HEK293 (cell line): ENCODE data around the gene NGRN.

Source experiments
- GLI2 ChIP-seq: fragments of 450-650 bp; formaldehyde crosslinking; IDR thresholded peaks from 2 replicates; pipeline ENCODE4; 2017; ENCODE audit warnings: missing biosample characterization, missing genetic modification characterization, low read depth, borderline replicate concordance
- GLI4 ChIP-seq: fragments of 450-650 bp; formaldehyde crosslinking; IDR thresholded peaks from 2 replicates; pipeline ENCODE4 v1.5.1; 2016; ENCODE audit warnings: missing biosample characterization, missing genetic modification characterization
- GLIS1 ChIP-seq: fragments of 450-650 bp; formaldehyde crosslinking; IDR thresholded peaks from 2 replicates; pipeline ENCODE4 v1.5.1; 2016; ENCODE audit warnings: missing biosample characterization, missing genetic modification characterization
- KLF8 ChIP-seq: fragments of 450-650 bp; formaldehyde crosslinking; IDR thresholded peaks from 2 replicates; pipeline ENCODE4 v1.5.1; 2016; ENCODE audit warnings: missing biosample characterization, missing genetic modification characterization
- MEIS1 ChIP-seq: sonication (generic); formaldehyde crosslinking; IDR thresholded peaks from 2 replicates; pipeline ENCODE4 v1.8.1; 2022; ENCODE audit warnings: missing genetic modification reagents, mild to moderate bottlenecking, borderline replicate concordance
- SCRT2 ChIP-seq: fragments of 450-650 bp; formaldehyde crosslinking; IDR thresholded peaks from 2 replicates; pipeline ENCODE4 v1.5.1; 2016; ENCODE audit warnings: missing biosample characterization, missing genetic modification characterization
- SP2 ChIP-seq: fragments of 450-650 bp; formaldehyde crosslinking; IDR thresholded peaks from 2 replicates; pipeline ENCODE4 v1.5.1; 2016; ENCODE audit warnings: missing biosample characterization, missing genetic modification characterization
- SP3 ChIP-seq: fragments of 450-650 bp; formaldehyde crosslinking; IDR thresholded peaks from 2 replicates; pipeline ENCODE4 v1.5.1; 2016; ENCODE audit warnings: missing biosample characterization, missing genetic modification characterization
- TSHZ1 ChIP-seq: fragments of 450-650 bp; formaldehyde crosslinking; IDR thresholded peaks from 2 replicates; pipeline ENCODE4 v1.5.1; 2016; ENCODE audit warnings: missing biosample characterization, missing genetic modification characterization, borderline replicate concordance
- YY1 ChIP-seq: fragments of 450-650 bp; formaldehyde crosslinking; IDR thresholded peaks from 2 replicates; pipeline ENCODE4 v1.5.1; 2018; ENCODE audit warnings: missing biosample characterization, missing genetic modification characterization
- ZFP3 ChIP-seq: fragments of 450-650 bp; formaldehyde crosslinking; IDR thresholded peaks from 2 replicates; pipeline ENCODE4 v1.5.1; 2016; ENCODE audit warnings: low read depth, missing biosample characterization, missing genetic modification characterization
- ZFP41 ChIP-seq: fragments of 450-650 bp; formaldehyde crosslinking; IDR thresholded peaks from 2 replicates; pipeline ENCODE4 v1.5.1; 2016; ENCODE audit warnings: missing biosample characterization, missing genetic modification characterization, borderline replicate concordance
- ZNF138 ChIP-seq: fragments of 450-650 bp; formaldehyde crosslinking; IDR thresholded peaks from 2 replicates; pipeline ENCODE4 v1.5.1; 2016; ENCODE audit warnings: missing biosample characterization, missing genetic modification characterization, borderline replicate concordance
- ZNF214 ChIP-seq: fragments of 450-650 bp; formaldehyde crosslinking; IDR thresholded peaks from 2 replicates; pipeline ENCODE4 v1.5.1; 2017; ENCODE audit warnings: missing biosample characterization, mild to moderate bottlenecking, missing genetic modification characterization, borderline replicate concordance
- ZNF341 ChIP-seq: fragments of 450-650 bp; formaldehyde crosslinking; IDR thresholded peaks from 2 replicates; pipeline ENCODE4; 2016; ENCODE audit warnings: low read depth, missing biosample characterization, missing genetic modification characterization
- ZNF37A ChIP-seq: fragments of 450-650 bp; IDR thresholded peaks from 2 replicates; pipeline ENCODE4 v1.5.1; 2018; ENCODE audit warnings: missing biosample characterization, missing genetic modification characterization
- ZNF449 ChIP-seq: fragments of 450-650 bp; formaldehyde crosslinking; IDR thresholded peaks from 2 replicates; pipeline ENCODE4 v1.5.1; 2017; ENCODE audit warnings: missing biosample characterization, mild to moderate bottlenecking, missing genetic modification characterization, moderate library complexity
- ZNF513 ChIP-seq: fragments of 450-650 bp; IDR thresholded peaks from 2 replicates; pipeline ENCODE4 v1.5.1; 2018; ENCODE audit warnings: missing biosample characterization, missing genetic modification characterization
- ZNF561 ChIP-seq: fragments of 450-650 bp; IDR thresholded peaks from 2 replicates; pipeline ENCODE4 v1.5.1; 2018; ENCODE audit warnings: missing biosample characterization, missing genetic modification characterization, borderline replicate concordance
- ZNF580 ChIP-seq: fragments of 450-650 bp; formaldehyde crosslinking; IDR thresholded peaks from 2 replicates; pipeline ENCODE4 v1.5.1; 2016; ENCODE audit warnings: missing biosample characterization, missing genetic modification characterization
- ZNF610 ChIP-seq: fragments of 450-650 bp; formaldehyde crosslinking; IDR thresholded peaks from 2 replicates; pipeline ENCODE4 v1.5.1; 2016; ENCODE audit warnings: missing biosample characterization, missing genetic modification characterization, borderline replicate concordance
- ZNF629 ChIP-seq: fragments of 450-650 bp; formaldehyde crosslinking; IDR thresholded peaks from 2 replicates; pipeline ENCODE4 v1.5.1; 2017; ENCODE audit warnings: missing biosample characterization, missing genetic modification characterization
- ZNF658 ChIP-seq: fragments of 450-650 bp; formaldehyde crosslinking; IDR thresholded peaks from 2 replicates; pipeline ENCODE4; 2016; ENCODE audit warnings: missing biosample characterization, missing genetic modification characterization
- ZNF664 ChIP-seq: fragments of 450-650 bp; formaldehyde crosslinking; IDR thresholded peaks from 2 replicates; pipeline ENCODE4 v1.5.1; 2016; ENCODE audit warnings: missing biosample characterization, missing genetic modification characterization
- ZNF670 ChIP-seq: fragments of 450-650 bp; formaldehyde crosslinking; IDR thresholded peaks from 2 replicates; pipeline ENCODE4 v1.5.1; 2016; ENCODE audit warnings: missing biosample characterization, missing genetic modification characterization, low read depth
- ZNF692 ChIP-seq: fragments of 450-650 bp; formaldehyde crosslinking; IDR thresholded peaks from 2 replicates; pipeline ENCODE4 v1.5.1; 2016; ENCODE audit warnings: missing biosample characterization, missing genetic modification characterization
- ZNF747 ChIP-seq: fragments of 450-650 bp; formaldehyde crosslinking; IDR thresholded peaks from 2 replicates; pipeline ENCODE4 v1.5.1; 2016; ENCODE audit warnings: missing biosample characterization, missing genetic modification characterization
- ZNF791 ChIP-seq: fragments of 450-650 bp; formaldehyde crosslinking; IDR thresholded peaks from 2 replicates; pipeline ENCODE4 v1.5.1; 2016; ENCODE audit warnings: missing biosample characterization, missing genetic modification characterization
- TF ChIP-seq, protein P1 (sequence below): fragments of 450-650 bp; formaldehyde crosslinking; IDR thresholded peaks from 2 replicates; pipeline ENCODE4 v1.5.1; 2016; ENCODE audit warnings: missing biosample characterization, missing genetic modification characterization

Gene NGRN

GRCh38 chr15:90233387-90234095 lies 31.9 kb upstream of the NGRN start, which contains the start of gene CIB1 (continued):
- TF ChIP-seq ZNF138 (no peak), KLF8 (tag by site-specific recombination) (peak; percentile 62), MEIS1 (CRISPR knock-in tag) (no peak), ZNF670 (no peak), ZNF214 (tag by site-specific recombination) (no peak), ZNF341 (peak; percentile 40), SCRT2 (tag by site-specific recombination) (no peak), ZNF664 (tag by site-specific recombination) (no peak), GLIS1 (tag by site-specific recombination) (no peak; the same call in none of the 2 replicates), GLI4 (0 out of 2 replicates have a peak, but pooled peaks have one; percentile 67), ZNF747 (no peak), ZNF37A (tag by site-specific recombination) (no peak), ZNF692 (peak; percentile 24; the same call in 1 of the 2 replicates), ZNF629 (tag by site-specific recombination) (peak; percentile 96), ZNF658 (tag by site-specific recombination) (no peak), SP2 (tag by site-specific recombination) (peak; percentile 76), ZNF561 (tag by site-specific recombination) (peak; percentile 38; the same call in 1 of the 2 replicates), ZNF580 (tag by site-specific recombination) (no peak), TSHZ1 (no peak), ZNF449 (tag by site-specific recombination) (0 out of 2 replicates have a peak, but pooled peaks have one; percentile 20), ZNF791 (tag by site-specific recombination) (no peak), YY1 (tag by site-specific recombination) (peak; percentile 33; the same call in 1 of the 2 replicates), ZNF513 (no peak), SP3 (tag by site-specific recombination) (peak; percentile 78), ZFP3 (tag by site-specific recombination) (no peak), ZFP41 (tag by site-specific recombination) (no peak), ZNF610 (tag by site-specific recombination) (peak; percentile 51; the same call in 1 of the 2 replicates), GLI2 (tag by site-specific recombination) (no peak)
- TF ChIP-seq, protein P1, sequence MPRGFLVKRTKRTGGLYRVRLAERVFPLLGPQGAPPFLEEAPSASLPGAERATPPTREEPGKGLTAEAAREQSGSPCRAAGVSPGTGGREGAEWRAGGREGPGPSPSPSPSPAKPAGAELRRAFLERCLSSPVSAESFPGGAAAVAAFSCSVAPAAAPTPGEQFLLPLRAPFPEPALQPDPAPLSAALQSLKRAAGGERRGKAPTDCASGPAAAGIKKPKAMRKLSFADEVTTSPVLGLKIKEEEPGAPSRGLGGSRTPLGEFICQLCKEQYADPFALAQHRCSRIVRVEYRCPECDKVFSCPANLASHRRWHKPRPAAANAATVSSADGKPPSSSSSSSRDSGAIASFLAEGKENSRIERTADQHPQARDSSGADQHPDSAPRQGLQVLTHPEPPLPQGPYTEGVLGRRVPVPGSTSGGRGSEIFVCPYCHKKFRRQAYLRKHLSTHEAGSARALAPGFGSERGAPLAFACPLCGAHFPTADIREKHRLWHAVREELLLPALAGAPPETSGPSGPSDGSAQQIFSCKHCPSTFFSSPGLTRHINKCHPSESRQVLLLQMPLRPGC = 0 out of 2 replicates have a peak, but pooled peaks have one; percentile 39
